Large intestine (tissue), 3 donors: ENCODE measurements around the gene ZBTB14. TPM values are rescaled to one million over a fixed set of nuclear protein-coding genes. Genes with fewer than 3 reads are reported as not detected.

Experiments
- DNase-seq, 2 donors: peaks; one replicate each; pipeline versions ENCODE4 v3.0.0 to v3.0.0-alpha.2; 2013
- H3K27ac ChIP-seq: one replicate; pipeline ENCODE4 v1.5.1; 2013; ENCODE audit warnings: low read length
- H3K27me3 ChIP-seq: 2 replicates; pipeline ENCODE4 v1.6.1; 2013; ENCODE audit warnings: low read length; ENCODE audit not compliant: control insufficient read depth, insufficient read depth
- H3K36me3 ChIP-seq: 2 replicates; pipeline ENCODE4 v1.6.1; 2013; ENCODE audit warnings: low read length; ENCODE audit not compliant: control insufficient read depth, insufficient read depth
- H3K4me1 ChIP-seq: one replicate; pipeline ENCODE4 v1.6.1; 2013; ENCODE audit warnings: low read length; ENCODE audit not compliant: control insufficient read depth, insufficient read depth
- H3K4me3 ChIP-seq: one replicate; pipeline ENCODE4 v1.5.1; 2013; ENCODE audit warnings: low read length
- H3K9me3 ChIP-seq: one replicate; pipeline ENCODE4 v1.6.1; 2013; ENCODE audit warnings: mild to moderate bottlenecking, low read depth, low read length, moderate library complexity; ENCODE audit not compliant: control insufficient read depth
- WGBS: methylation state at CpG from one replicate; pipeline ENCODE4 v1.1.5; 2013; ENCODE audit warnings: low lambda C conversion rate; ENCODE audit not compliant: insufficient coverage; 5-methylcytosine and 5-hydroxymethylcytosine counted together
- polyA plus RNA-seq: library from polyadenylated mRNA; unstranded; fragments of 120-200 nt; gene quantifications from one replicate; pipeline ENCODE4 v1.2.1, GENCODE V29; 2013

Gene ZBTB14
- polyA plus RNA-seq, 1 donor: 13.4 TPM

GRCh38 chr18:5251117-5251516, 44.4 kb downstream of the ZBTB14 start:
- Histone ChIP-seq H3K9me3 (no peaks in the 10 kb centered on the region), H3K36me3 (no peaks in the 10 kb centered on the region), H3K4me3 (no peak overlapping the region), H3K27me3 (no peaks in the 10 kb centered on the region), H3K27ac (no peak overlapping the region), H3K4me1 (peaks cover 1% of the 10 kb centered on the region)
- DNase-seq: no peak
- WGBS: no CpG with 5 or more reads among the region's 6 CpGs

DNA sequence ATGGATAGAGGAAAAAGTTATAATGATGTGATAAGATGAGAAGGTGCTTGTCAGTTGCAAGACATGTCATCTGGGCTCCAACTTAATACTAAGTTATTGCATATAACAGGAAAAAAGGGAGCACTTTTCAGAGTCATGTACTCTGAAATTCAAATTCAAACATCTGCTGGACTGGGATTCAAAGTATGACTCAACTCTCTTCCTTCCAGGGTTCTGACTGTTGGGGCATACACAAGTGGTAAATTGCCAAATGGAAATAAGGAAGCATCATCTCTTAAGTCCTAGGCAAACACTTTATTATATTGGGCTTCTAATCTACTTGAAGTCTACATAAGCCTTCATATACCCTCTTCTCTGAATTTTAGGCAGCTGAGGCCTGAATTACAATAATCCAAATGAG, 44.9 kb downstream of the ZBTB14 start:
- H3K27me3 ChIP-seq: no peaks in the 10 kb centered on the region
- no peaks in the 10 kb centered on the region for H3K9me3 ChIP-seq
- DNase-seq: no peak
- H3K27ac ChIP-seq: no peak overlapping the region
- no peaks in the 10 kb centered on the region for H3K36me3 ChIP-seq
- H3K4me3 ChIP-seq: no peak overlapping the region
- peaks cover 5% of the 10 kb centered on the region for H3K4me1 ChIP-seq

GRCh38 chr18:5244941-5245340, 50.6 kb downstream of the ZBTB14 start:
- Histone ChIP-seq H3K9me3 (no peaks in the 10 kb centered on the region), H3K27ac (peak overlapping the region; percentile 55), H3K27me3 (no peaks in the 10 kb centered on the region), H3K4me3 (no peak overlapping the region), H3K4me1 (peaks cover 19% of the 10 kb centered on the region), H3K36me3 (peaks cover 20% of the 10 kb centered on the region)
- peak; percentile 52 to 77 for DNase-seq

- H3K4me3 ChIP-seq: peak overlapping the region; percentile 89
- H3K4me1 ChIP-seq: peaks cover 11% of the 10 kb centered on the region
- peaks cover 20% of the 10 kb centered on the region for H3K36me3 ChIP-seq
- peak overlapping the region; percentile 97 for H3K27ac ChIP-seq
- H3K9me3 ChIP-seq: peaks cover 7% of the 10 kb centered on the region
- no peaks in the 10 kb centered on the region for H3K27me3 ChIP-seq
- peak in 1 of 2 donors; percentile 18 for DNase-seq
- WGBS: 41% methylated on average over 2 of the region's 4 CpGs
These were observed 56.1 kb downstream of the ZBTB14 start for GRCh38 chr18:5239447-5239846.

Other genes starting within 250 kb of the ZBTB14 start
- gene AKAIN1, start 98.5 kb downstream of the ZBTB14 start, polyA plus RNA-seq: 0.12 TPM
- 65.5 TPM for gene EPB41L3, start 248.3 kb upstream of the ZBTB14 start, polyA plus RNA-seq